Muscle layer of duodenum (tissue), 2 donors: ENCODE data around the gene KCNQ5.

Experiments
- H3K27ac ChIP-seq: one replicate; pipeline ENCODE4 v1.7.0; 2013; ENCODE audit warnings: mild to moderate bottlenecking, low read length
- H3K27me3 ChIP-seq: one replicate; pipeline ENCODE4 v1.7.0; 2013; ENCODE audit warnings: low read depth, mild to moderate bottlenecking, control low read depth, low read length
- H3K36me3 ChIP-seq, 2 donors: one replicate each; pipeline ENCODE4 v1.7.0; 2013; ENCODE audit warnings: low read length in 2 of 2, control low read depth in 1 of 2, mild to moderate bottlenecking in 1 of 2; ENCODE audit not compliant: insufficient read depth in 2 of 2, control insufficient read depth in 1 of 2
- H3K4me1 ChIP-seq, 2 donors: one replicate each; pipeline ENCODE4 v1.7.0; 2013; ENCODE audit warnings: low read length in 2 of 2, mild to moderate bottlenecking in 2 of 2, control low read depth in 1 of 2, moderate library complexity in 1 of 2; ENCODE audit not compliant: insufficient read depth in 2 of 2, control insufficient read depth in 1 of 2
- H3K4me3 ChIP-seq, 2 donors: one replicate each; pipeline ENCODE4 v1.7.0; 2013; ENCODE audit warnings: low read length in 2 of 2, low read depth in 1 of 2, mild to moderate bottlenecking in 1 of 2
- H3K9me3 ChIP-seq, 2 donors: one replicate each; pipeline ENCODE4 v1.7.0; 2013; ENCODE audit warnings: low read length in 2 of 2, control low read depth in 1 of 2, mild to moderate bottlenecking in 1 of 2; ENCODE audit not compliant: control insufficient read depth in 1 of 2
- donor health status: healthy.

The KCNQ5 gene

DNA sequence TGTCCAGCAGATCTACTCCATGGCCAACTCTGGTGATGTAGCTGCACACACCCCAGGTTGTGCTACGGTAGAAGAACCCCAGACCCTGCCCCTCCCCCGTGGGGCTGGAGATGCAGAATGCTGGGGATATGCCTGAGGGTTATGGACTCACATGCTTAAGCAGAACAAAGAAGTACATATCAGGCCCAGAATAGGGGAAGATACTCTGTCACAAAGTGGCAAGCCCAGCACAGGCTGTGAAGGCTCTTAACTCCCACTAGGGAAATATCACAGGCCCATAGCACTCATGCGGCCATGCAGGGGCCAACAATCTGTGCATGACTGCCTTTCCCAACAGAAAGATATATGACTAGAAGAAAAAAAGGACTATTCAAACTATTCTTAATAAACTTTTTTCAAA lies 234.9 kb downstream of the KCNQ5 start:
- Histone ChIP-seq H3K9me3 (no peaks in the 10 kb centered on the region), H3K27ac (no peak overlapping the region), H3K4me3 (no peak overlapping the region), H3K36me3 (no peaks in the 10 kb centered on the region), H3K27me3 (no peaks in the 10 kb centered on the region), H3K4me1 (no peaks in the 10 kb centered on the region)

DNA sequence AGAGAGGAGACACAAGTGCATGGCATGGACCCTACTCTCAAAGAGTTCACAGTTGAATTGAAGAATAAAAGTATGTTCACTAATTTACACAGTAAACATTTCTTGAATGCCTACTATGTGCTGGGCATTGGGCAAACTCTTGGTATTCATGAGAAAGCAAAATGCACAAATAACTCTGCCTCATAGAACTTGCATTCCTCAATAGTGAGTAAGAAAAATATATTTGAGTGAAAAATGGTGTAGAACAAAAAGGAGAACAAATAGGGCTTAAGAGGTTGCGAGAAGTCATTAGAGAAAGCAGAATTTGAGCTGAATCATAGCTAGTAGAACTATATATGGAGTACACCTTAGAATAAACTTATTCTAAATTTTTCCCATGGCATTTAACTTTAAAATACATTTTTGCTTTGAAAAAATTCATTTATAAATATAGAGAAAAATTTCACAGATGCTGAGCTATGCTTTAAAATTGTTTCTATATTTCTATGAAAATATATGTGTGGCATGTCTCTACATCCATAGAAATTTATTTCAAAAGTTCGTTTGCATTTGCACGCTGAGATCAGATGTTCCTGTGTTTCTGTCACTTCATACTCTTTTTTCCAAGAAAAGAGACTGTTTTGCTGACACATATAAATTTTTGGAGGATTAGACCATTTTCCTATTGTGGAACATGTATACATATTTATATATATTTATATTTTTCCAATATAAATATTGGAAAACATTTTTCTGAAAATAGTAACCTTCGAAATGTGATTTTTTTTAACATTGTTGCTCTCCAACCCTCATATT lies 236.1 kb downstream of the KCNQ5 start:
- Histone ChIP-seq H3K4me3 (no peak overlapping the region), H3K36me3 (no peaks in the 10 kb centered on the region), H3K27ac (no peak overlapping the region), H3K9me3 (no peaks in the 10 kb centered on the region), H3K27me3 (no peaks in the 10 kb centered on the region), H3K4me1 (no peaks in the 10 kb centered on the region)

DNA sequence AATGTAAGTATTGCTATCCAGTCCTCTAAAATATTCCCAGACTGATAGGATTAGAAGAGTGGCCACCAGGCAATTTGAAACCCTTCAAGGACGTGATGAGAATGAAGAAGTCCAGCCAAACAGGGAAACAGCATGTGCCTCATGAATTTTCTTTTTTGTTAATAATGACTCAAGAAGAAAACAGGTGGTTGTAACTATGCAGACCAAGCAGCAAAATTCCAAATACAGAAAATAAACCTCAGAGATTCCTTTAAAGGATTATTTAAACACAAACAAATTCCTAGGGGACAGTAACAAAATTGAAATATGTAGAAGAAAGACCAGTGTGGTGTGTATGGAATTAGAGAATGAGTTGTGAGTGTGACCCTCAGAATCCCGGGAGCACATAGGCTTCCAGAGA lies 239.2 kb downstream of the KCNQ5 start:
- Histone ChIP-seq H3K9me3 (no peaks in the 10 kb centered on the region), H3K27me3 (no peaks in the 10 kb centered on the region), H3K36me3 (no peaks in the 10 kb centered on the region), H3K4me1 (no peaks in the 10 kb centered on the region), H3K27ac (no peak overlapping the region), H3K4me3 (no peak overlapping the region)

DNA sequence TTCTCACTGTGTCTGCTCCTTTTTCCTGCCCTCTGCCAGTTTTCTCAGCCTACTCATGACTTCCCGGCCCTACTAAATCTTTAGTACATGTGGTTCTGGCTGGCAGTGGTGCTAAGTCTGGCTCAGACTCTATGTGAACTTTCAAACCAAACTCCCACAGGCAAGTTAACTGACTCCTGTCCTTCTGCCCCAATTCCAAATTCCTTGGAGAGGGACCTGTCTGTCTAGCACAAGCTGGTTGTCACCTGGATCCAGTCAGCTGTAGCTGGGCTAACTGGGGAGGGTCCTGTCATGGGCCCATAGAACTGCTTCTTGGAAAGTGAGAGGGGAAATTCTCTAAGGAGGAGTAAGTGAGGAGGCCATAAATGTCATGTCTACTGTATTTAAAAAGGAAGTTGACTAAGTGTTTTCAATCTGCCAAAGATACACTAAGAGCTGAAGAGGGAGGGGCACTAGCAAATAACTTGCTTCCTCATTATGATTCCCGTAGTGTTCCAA lies 240.1 kb downstream of the KCNQ5 start:
- H3K27me3 ChIP-seq = no peaks in the 10 kb centered on the region
- no peak overlapping the region for H3K4me3 ChIP-seq
- no peaks in the 10 kb centered on the region for H3K36me3 ChIP-seq
- H3K9me3 ChIP-seq = no peaks in the 10 kb centered on the region
- no peaks in the 10 kb centered on the region for H3K4me1 ChIP-seq
- no peak overlapping the region for H3K27ac ChIP-seq

DNA sequence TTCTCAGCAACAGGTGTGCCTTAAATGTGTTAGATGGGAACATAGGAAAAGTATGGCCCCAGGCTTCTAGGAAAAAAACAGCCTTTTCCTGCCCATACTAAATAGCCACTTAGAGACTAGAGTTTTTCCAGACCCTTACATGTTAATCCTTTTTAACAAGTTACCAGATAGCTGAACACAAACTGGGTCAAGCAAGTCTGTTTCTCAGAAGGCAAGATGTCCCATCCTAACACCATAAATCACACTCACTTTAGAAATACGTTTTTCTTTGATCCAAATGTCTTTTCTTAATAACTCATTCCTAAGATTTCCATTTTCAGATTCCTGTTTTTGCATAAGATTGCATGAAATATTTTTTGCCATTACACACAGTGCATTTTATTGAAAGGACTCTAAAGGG lies 241.3 kb downstream of the KCNQ5 start:
- Histone ChIP-seq H3K27me3 (no peaks in the 10 kb centered on the region), H3K4me3 (no peak overlapping the region), H3K27ac (no peak overlapping the region), H3K4me1 (no peaks in the 10 kb centered on the region), H3K36me3 (no peaks in the 10 kb centered on the region), H3K9me3 (no peaks in the 10 kb centered on the region)

DNA sequence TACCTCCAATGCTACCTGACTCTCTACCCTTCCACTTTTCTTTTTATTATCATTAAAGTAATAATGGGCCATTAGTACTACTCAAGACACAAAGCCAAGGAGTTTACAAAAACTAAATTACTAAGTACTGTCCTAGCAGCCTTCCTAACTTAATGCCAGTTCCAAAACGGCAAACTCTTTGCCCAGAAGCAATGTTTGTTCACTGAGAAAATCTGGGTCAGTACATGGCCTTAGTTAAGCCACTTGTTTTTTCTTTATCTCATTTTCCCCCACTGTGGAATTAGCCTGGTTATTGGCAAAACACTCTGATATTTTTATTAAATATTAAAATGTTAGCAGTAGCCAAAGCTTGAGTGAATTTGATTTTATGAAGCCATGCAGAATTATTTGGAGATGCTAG lies 242.4 kb downstream of the KCNQ5 start:
- Histone ChIP-seq H3K9me3 (no peaks in the 10 kb centered on the region), H3K27me3 (no peaks in the 10 kb centered on the region), H3K4me1 (no peaks in the 10 kb centered on the region), H3K4me3 (no peak overlapping the region), H3K27ac (no peak overlapping the region), H3K36me3 (no peaks in the 10 kb centered on the region)

DNA sequence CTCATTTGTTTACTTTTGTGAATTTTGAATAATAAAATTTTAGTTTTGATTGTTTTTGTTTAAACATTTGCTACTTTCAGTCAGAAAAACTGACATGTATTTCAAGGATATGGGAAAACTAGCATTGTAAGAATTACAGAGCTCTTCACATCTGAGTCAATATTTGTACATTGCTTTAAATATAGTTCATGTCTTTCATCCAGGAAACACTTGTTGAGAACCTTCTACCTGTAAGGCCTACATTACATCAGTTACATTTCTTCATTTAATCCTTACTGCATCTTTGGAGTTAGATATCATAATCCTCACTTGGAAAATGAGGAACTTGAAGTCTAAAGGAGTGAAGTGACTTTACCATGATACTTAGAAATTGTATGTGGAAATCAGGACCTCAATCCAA lies 242.9 kb downstream of the KCNQ5 start:
- Histone ChIP-seq H3K9me3 (no peaks in the 10 kb centered on the region), H3K27me3 (no peaks in the 10 kb centered on the region), H3K4me1 (no peaks in the 10 kb centered on the region), H3K36me3 (no peaks in the 10 kb centered on the region), H3K27ac (no peak overlapping the region), H3K4me3 (no peak overlapping the region)

DNA sequence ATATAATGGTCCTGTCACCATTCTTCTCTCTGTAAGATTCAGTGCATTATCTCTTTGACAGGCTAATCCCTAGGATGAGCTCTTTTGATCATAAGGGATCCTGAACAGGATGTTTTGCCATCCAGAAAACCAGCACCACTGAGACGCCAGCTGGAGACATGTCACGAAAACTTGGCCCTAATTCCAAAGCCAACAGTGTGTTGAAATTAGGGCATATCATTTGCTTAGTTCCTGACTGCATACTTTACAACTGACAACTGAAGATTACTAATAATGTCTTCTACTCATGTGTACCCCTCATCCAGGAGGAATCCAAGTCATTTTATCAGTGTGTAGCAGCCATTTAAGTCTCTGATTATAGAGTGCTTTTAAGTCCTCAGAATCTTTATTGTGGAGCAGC lies 243.6 kb downstream of the KCNQ5 start:
- Histone ChIP-seq H3K4me3 (no peak overlapping the region), H3K9me3 (no peaks in the 10 kb centered on the region), H3K4me1 (no peaks in the 10 kb centered on the region), H3K27ac (no peak overlapping the region), H3K27me3 (no peaks in the 10 kb centered on the region), H3K36me3 (no peaks in the 10 kb centered on the region)

DNA sequence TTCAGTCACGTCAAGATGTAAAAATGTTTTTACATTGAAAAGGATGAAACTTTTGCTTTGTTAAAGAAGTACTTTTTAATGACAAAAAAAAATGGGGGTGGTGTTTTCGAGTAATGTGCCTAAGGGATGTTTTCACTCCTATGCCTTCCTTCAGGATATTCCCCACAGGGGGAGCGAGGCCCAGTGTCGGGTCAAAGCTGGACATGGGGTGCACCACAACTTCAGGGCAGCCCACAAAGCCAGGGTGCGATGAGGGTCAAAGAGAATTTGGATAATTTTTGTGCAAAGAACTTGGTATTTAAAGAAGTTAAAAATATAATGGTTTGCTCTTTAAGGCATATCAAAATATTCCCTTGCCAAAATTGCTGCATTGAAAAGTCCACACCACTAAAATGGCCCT lies 247.8 kb downstream of the KCNQ5 start:
- H3K9me3 ChIP-seq = no peaks in the 10 kb centered on the region
- no peaks in the 10 kb centered on the region for H3K4me1 ChIP-seq
- no peaks in the 10 kb centered on the region for H3K36me3 ChIP-seq
- no peak overlapping the region for H3K4me3 ChIP-seq
- H3K27ac ChIP-seq = no peak overlapping the region
- H3K27me3 ChIP-seq = no peaks in the 10 kb centered on the region

DNA sequence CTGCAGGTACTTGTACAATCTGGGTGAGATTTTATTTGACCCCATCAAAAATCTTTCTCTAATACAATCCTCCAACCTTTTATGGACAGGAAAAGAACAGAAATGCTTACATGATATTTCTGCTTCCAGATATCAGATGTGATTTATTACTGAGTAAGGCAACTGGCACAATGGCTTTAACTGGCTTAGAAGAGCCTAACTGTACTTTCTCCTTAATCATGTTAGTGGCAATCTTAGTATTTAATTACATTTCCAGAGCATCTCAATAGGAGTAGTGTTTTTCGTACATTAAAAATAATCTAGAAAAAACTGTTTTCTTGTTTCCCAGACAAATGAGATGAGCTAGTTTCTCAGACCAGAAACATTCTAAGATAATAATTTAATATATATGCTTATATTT lies 251.6 kb downstream of the KCNQ5 start:
- no peaks in the 10 kb centered on the region for H3K9me3 ChIP-seq
- H3K27ac ChIP-seq = no peak overlapping the region
- no peaks in the 10 kb centered on the region for H3K4me1 ChIP-seq
- H3K27me3 ChIP-seq = no peaks in the 10 kb centered on the region
- H3K36me3 ChIP-seq = no peaks in the 10 kb centered on the region
- H3K4me3 ChIP-seq = no peak overlapping the region

DNA sequence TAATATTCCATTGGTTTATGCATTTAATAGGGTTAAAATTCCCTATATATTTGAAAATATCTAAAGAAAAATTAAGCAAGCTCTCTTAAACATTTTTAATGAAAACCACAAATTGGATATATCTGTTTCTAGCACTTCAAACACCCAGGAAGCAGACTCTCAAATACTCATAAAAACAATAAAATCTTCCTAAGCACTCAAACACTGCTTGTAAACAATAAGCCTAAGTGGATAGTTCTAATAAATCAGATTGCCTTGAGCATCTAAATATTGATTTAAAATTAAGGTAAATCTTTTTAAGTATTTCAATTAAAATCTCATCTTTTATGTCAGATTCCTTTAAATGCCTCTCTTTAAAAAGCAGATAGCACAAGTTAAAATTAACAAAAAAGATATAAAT lies 254.4 kb downstream of the KCNQ5 start:
- no peaks in the 10 kb centered on the region for H3K27me3 ChIP-seq
- no peak overlapping the region for H3K4me3 ChIP-seq
- no peak overlapping the region for H3K27ac ChIP-seq
- H3K9me3 ChIP-seq = no peaks in the 10 kb centered on the region
- H3K4me1 ChIP-seq = no peaks in the 10 kb centered on the region
- no peaks in the 10 kb centered on the region for H3K36me3 ChIP-seq

DNA sequence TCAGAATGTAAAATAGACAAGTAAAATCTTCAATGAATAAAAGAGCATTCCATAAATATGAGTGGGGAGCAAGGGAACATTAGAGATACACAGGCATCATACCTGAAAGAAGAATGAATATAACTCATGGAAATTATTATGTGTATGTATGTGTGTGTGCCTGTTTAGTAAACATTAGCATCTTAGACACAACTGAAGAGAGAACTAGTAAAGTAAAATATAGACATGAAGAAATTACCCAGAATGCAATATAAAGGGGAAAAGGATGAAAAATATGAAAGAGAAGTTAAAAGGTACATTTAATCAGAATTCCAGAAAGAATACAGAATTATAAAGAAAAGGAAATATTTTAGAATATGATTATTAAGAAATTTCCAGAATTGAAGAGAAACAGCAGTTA lies 264.3 kb downstream of the KCNQ5 start:
- Histone ChIP-seq H3K36me3 (no peaks in the 10 kb centered on the region), H3K4me3 (no peak overlapping the region), H3K27me3 (no peaks in the 10 kb centered on the region), H3K4me1 (no peaks in the 10 kb centered on the region), H3K27ac (no peak overlapping the region), H3K9me3 (no peaks in the 10 kb centered on the region)
